H9 (cell line): ENCODE results near the gene CORT. TPM values are rescaled to one million over a fixed set of nuclear protein-coding genes. Genes with fewer than 3 reads are reported as not detected.

Experiments used
- DNase-seq: peaks from one replicate; pipeline ENCODE4 v3.0.0-alpha.2; 2017
- H2AFZ ChIP-seq: one replicate; pipeline ENCODE4 v1.6.1; 2013; ENCODE audit warnings: mild to moderate bottlenecking, low read length, control low read depth, moderate library complexity
- H2AK5ac ChIP-seq: 2 replicates; pipeline ENCODE4 v1.6.1; 2013; ENCODE audit warnings: low read length, control low read depth, mixed read lengths; ENCODE audit not compliant: insufficient read length
- H2BK120ac ChIP-seq: one replicate; pipeline ENCODE4 v1.6.1; 2013; ENCODE audit warnings: low read depth, mild to moderate bottlenecking, low read length, control low read depth, inconsistent platforms; ENCODE audit not compliant: poor library complexity, severe bottlenecking
- H2BK12ac ChIP-seq: 2 replicates; pipeline ENCODE4 v1.6.1; 2013; ENCODE audit warnings: low read length, control low read depth, mixed read lengths, low read depth; ENCODE audit not compliant: insufficient read length
- H2BK15ac ChIP-seq: 2 replicates; pipeline ENCODE4 v1.6.1; 2013; ENCODE audit warnings: low read depth, low read length, control low read depth
- H2BK20ac ChIP-seq: one replicate; pipeline ENCODE4 v1.6.1; 2013; ENCODE audit warnings: low read depth, mild to moderate bottlenecking, low read length, control low read depth, inconsistent platforms; ENCODE audit not compliant: poor library complexity, severe bottlenecking
- H2BK5ac ChIP-seq: 2 replicates; pipeline ENCODE4 v1.6.1; 2013; ENCODE audit warnings: low read length, control low read depth, mixed read lengths; ENCODE audit not compliant: insufficient read length
- H3K14ac ChIP-seq: 2 replicates; pipeline ENCODE4 v1.6.1; 2013; ENCODE audit warnings: low read length, control low read depth; ENCODE audit not compliant: insufficient read depth
- H3K18ac ChIP-seq: 2 replicates; pipeline ENCODE4 v1.6.1; 2013; ENCODE audit warnings: low read depth, mild to moderate bottlenecking, mixed read lengths, low read length, control low read depth; ENCODE audit not compliant: insufficient read length
- H3K23ac ChIP-seq: 2 replicates; pipeline ENCODE4 v1.6.1; 2013; ENCODE audit warnings: low read length, control low read depth, mixed read lengths, low read depth; ENCODE audit not compliant: insufficient read length
- H3K23me2 ChIP-seq: 2 replicates; pipeline ENCODE4 v1.6.1; 2013; ENCODE audit warnings: low read depth, mild to moderate bottlenecking, mixed read lengths, low read length, control low read depth; ENCODE audit not compliant: insufficient read length, poor library complexity, severe bottlenecking
- H3K27ac ChIP-seq: 2 replicates; pipeline ENCODE4 v1.5.1; 2013; ENCODE audit warnings: low read length, control low read depth, mixed read lengths, low read depth; ENCODE audit not compliant: insufficient read length
- H3K27me3 ChIP-seq: 2 replicates; pipeline ENCODE4 v1.6.1; 2013; ENCODE audit warnings: low read length, control low read depth, inconsistent platforms; ENCODE audit not compliant: insufficient read depth
- H3K4ac ChIP-seq: 2 replicates; pipeline ENCODE4 v1.6.1; 2013; ENCODE audit warnings: low read depth, mild to moderate bottlenecking, control low read depth, inconsistent platforms, low read length, moderate library complexity
- H3K4me1 ChIP-seq: 2 replicates; pipeline ENCODE4 v1.6.1; 2013; ENCODE audit warnings: low read length, control low read depth, inconsistent platforms; ENCODE audit not compliant: insufficient read depth
- H3K4me2 ChIP-seq: 2 replicates; pipeline ENCODE4 v1.6.1; 2013; ENCODE audit warnings: low read length, control low read depth, mixed read lengths; ENCODE audit not compliant: insufficient read length, insufficient read depth
- H3K56ac ChIP-seq: 2 replicates; pipeline ENCODE4 v1.6.1; 2013; ENCODE audit warnings: low read depth, mild to moderate bottlenecking, mixed read lengths, low read length, control low read depth; ENCODE audit not compliant: insufficient read length
- H3K79me1 ChIP-seq: 2 replicates; pipeline ENCODE4 v1.6.1; 2013; ENCODE audit warnings: low read depth, mild to moderate bottlenecking, moderate library complexity, low read length, control low read depth, inconsistent platforms; ENCODE audit not compliant: insufficient read depth, poor library complexity, severe bottlenecking
- H3K79me2 ChIP-seq: 2 replicates; pipeline ENCODE4 v1.6.1; 2013; ENCODE audit warnings: low read length, control low read depth, inconsistent platforms; ENCODE audit not compliant: insufficient read depth
- H3K9ac ChIP-seq: 2 replicates; pipeline ENCODE4 v1.6.1; 2013; ENCODE audit warnings: low read length, control low read depth, mixed read lengths; ENCODE audit not compliant: insufficient read length; ENCODE audit errors: extremely low read depth
- H3K9me3 ChIP-seq: one replicate; pipeline ENCODE4 v1.6.1; 2013; ENCODE audit warnings: low read depth, low read length, inconsistent platforms; ENCODE audit not compliant: control insufficient read depth
- H3T11ph ChIP-seq: one replicate; pipeline ENCODE4 v1.6.1; 2013; ENCODE audit warnings: mild to moderate bottlenecking, low read length, control low read depth, inconsistent platforms
- H4K20me1 ChIP-seq: one replicate; pipeline ENCODE4 v1.6.1; 2013; ENCODE audit not compliant: control insufficient read depth, insufficient read length, insufficient read depth
- H4K5ac ChIP-seq: 2 replicates; pipeline ENCODE4 v1.6.1; 2013; ENCODE audit warnings: low read depth, mild to moderate bottlenecking, mixed read lengths, low read length, control low read depth; ENCODE audit not compliant: insufficient read length
- H4K8ac ChIP-seq: replicated peaks from 2 replicates; pipeline ENCODE4 v1.6.1; 2013; ENCODE audit warnings: low read length, control low read depth, mixed read lengths, low read depth; ENCODE audit not compliant: insufficient read length
- H4K91ac ChIP-seq: 2 replicates; pipeline ENCODE4 v1.6.1; 2013; ENCODE audit warnings: low read depth, mild to moderate bottlenecking, moderate library complexity, mixed read lengths, low read length, control low read depth; ENCODE audit not compliant: insufficient read length
- H3K27ac Mint-ChIP-seq, 3 experiments: 2 replicates in 2 of 3; 3 replicates in 1 of 3; pipeline ENCODE4 v1.8.0; 2020 to 2021; ENCODE audit warnings: mixed read lengths in 3 of 3, mild to moderate bottlenecking in 1 of 3, moderate library complexity in 1 of 3
- H3K27me3 Mint-ChIP-seq: 2 replicates; pipeline ENCODE4 v1.8.0; 2021; ENCODE audit warnings: low read depth, mild to moderate bottlenecking, moderate library complexity, mixed read lengths
- H3K36me3 Mint-ChIP-seq, 3 experiments: 2 replicates in 2 of 3; 3 replicates in 1 of 3; pipeline ENCODE4 v1.8.0; 2020 to 2021; ENCODE audit warnings: low read depth in 3 of 3, mixed read lengths in 3 of 3; ENCODE audit not compliant: insufficient read depth in 1 of 3
- H3K4me1 Mint-ChIP-seq, 2 experiments: 2 replicates each; pipeline ENCODE4 v1.8.0; 2020; ENCODE audit warnings: mixed read lengths in 2 of 2
- H3K4me3 Mint-ChIP-seq, 2 experiments: 2 replicates in 1 of 2; 3 replicates in 1 of 2; pipeline ENCODE4 v1.8.0; 2020 to 2021; ENCODE audit warnings: mild to moderate bottlenecking in 2 of 2, mixed read lengths in 2 of 2, moderate library complexity in 1 of 2
- H3K9me3 Mint-ChIP-seq, 2 experiments: 2 replicates in 1 of 2; 3 replicates in 1 of 2; pipeline ENCODE4 v1.8.0; 2020; ENCODE audit warnings: mild to moderate bottlenecking in 2 of 2, mixed read lengths in 2 of 2, moderate library complexity in 1 of 2
- CTCF ChIP-seq: fragments of 200-600 bp; sonication (generic); conservative IDR thresholded peaks from 3 replicates; pipeline ENCODE4 v1.8.0; 2021; ENCODE audit warnings: antibody characterized with exemption, mild to moderate bottlenecking
- WGBS: extraction: QIAGEN DNeasy Blood & Tissue Kit; methylation state at CpG from one replicate; pipeline ENCODE4 v1.1.7; 2013; ENCODE audit warnings: missing lambda C conversion rate, low lambda C conversion rate, mixed read lengths; ENCODE audit not compliant: insufficient read length; ENCODE audit errors: extremely low coverage; 5-methylcytosine and 5-hydroxymethylcytosine counted together
- total RNA-seq: library from RNA; stranded (reverse); gene quantifications from 2 replicates; pipeline ENCODE4 v1.2.1, GENCODE V29; 2021

The CORT gene
- total RNA-seq, 1 experiment from 2014 or later: not detected

DNA sequence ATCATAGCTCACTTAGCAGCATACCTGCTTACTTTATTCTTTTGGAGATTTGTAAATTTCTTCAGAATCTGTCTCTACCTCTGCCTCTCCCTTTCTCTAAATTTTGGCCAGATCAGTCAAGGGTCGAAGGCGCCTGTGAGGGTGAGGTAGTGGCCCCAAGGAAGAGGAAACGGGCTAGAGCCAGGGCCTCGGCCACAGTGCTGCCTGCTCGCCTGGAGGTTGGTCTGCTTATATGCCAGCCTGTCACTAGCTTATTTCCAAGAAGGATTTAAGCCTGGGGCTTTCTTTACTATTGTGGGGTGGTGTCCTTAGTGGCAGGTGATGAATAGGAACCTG is 44.6 kb downstream of the CORT start:
- Histone ChIP-seq H3K9me3 (no peaks in the 10 kb centered on the region), H2BK12ac (no peak overlapping the region), H2BK5ac (no peak overlapping the region), H2BK120ac (no peak overlapping the region), H3K14ac (no peak overlapping the region), H3K4me2 (no peak overlapping the region), H4K20me1 (peaks cover 4% of the 10 kb centered on the region), H3K79me2 (peaks cover 2% of the 10 kb centered on the region; the same call in 1 of the 2 replicates), H3T11ph (no peak overlapping the region), H2BK15ac (no peak overlapping the region), H3K23ac (no peak overlapping the region), H3K4me1 (no peaks in the 10 kb centered on the region), H3K27me3 (no peaks in the 10 kb centered on the region), H3K56ac (no peak overlapping the region), H4K5ac (no peak overlapping the region), H3K4ac (no peak overlapping the region), H3K23me2 (no peaks in the 10 kb centered on the region), H2AFZ (no peak overlapping the region), H3K79me1 (peaks cover 3% of the 10 kb centered on the region), H4K91ac (no peak overlapping the region), H4K8ac (no peak overlapping the region), H3K18ac (no peak overlapping the region), H2BK20ac (no peak overlapping the region), H3K27ac (no peak overlapping the region), H2AK5ac (no peak overlapping the region), H3K9ac (no peak overlapping the region)
- TF ChIP-seq CTCF: no peak
- peaks cover 31 to 39% of the 10 kb centered on the region in 2 experiments for H3K4me1 Mint-ChIP-seq
- no peak overlapping the region for H3K4me3 Mint-ChIP-seq
- no peak for DNase-seq
- no peaks in the 10 kb centered on the region for H3K9me3 Mint-ChIP-seq
- peak overlapping the region in 2 of 3 experiments; percentile 16 to 52; a peak in 3 of 7 replicates for H3K27ac Mint-ChIP-seq
- H3K27me3 Mint-ChIP-seq: no peaks in the 10 kb centered on the region
- WGBS: no CpG with 5 or more reads among the region's 5 CpGs
- peaks cover 1 to 11% (median 5%) of the 10 kb centered on the region in 3 experiments; a peak in 4 of 7 replicates for H3K36me3 Mint-ChIP-seq
